ENCODE data around the gene CHAF1B. TPM values are rescaled to one million over a fixed set of nuclear protein-coding genes. Genes with fewer than 3 reads are reported as not detected.

CHAF1B gene
- total and polyA plus RNA-seq, 3 experiments from 2014 or later, result 2.4 to 30.8 (median 30.6) TPM

DNA sequence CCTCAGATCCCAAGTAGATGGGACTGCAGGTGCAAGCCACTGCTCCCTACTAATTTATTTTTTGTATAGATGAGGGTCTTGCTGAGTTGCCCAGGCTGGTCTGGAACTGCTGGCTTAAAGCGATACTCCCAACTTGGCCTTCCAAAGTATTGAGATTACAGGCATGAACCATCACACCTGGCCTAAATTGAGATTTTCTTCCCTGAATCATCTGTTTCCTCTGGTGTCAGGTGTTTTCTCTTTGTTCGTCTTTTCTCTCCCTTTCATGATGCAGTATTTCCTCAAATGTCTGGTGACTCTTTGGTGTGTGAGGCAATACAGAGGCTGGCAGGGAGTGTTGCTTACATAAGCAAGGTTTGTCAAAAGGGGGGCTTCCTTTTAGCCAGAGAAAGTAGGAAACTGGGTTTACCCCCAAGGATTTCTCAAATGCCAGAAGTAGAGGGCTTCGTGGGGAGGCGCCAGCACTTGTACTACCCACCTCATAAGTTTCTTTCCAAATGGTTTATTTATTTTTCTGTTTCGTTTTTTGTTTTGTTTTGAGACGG lies 67.2 kb downstream of the CHAF1B start:
- no peaks in the 10 kb centered on the region for H3K9me3 ChIP-seq (ENCODE audit: low read length)
- H3K9me3 Mint-ChIP-seq, result no peaks in the 10 kb centered on the region
- ChIA-PET POLR2A (no interaction called here), CTCF (no interaction called here)
- H3K27me3 ChIP-seq (ENCODE audit: insufficient read depth, low read length, poor library complexity, severe bottlenecking), result peaks cover 5% of the 10 kb centered on the region
- H3K36me3 ChIP-seq (ENCODE audit: insufficient read depth, low read length), result no peaks in the 10 kb centered on the region
- peaks cover 11 to 25% of the 10 kb centered on the region in 2 donors for H3K27me3 Mint-ChIP-seq
- H3K4me3 ChIP-seq (ENCODE audit: low read length), result no peak overlapping the region
- no peak overlapping the region for H3K27ac ChIP-seq (ENCODE audit: low read depth, low read length)
- no peak overlapping the region for H3K27ac Mint-ChIP-seq
- H3K4me1 Mint-ChIP-seq, result no peaks in the 10 kb centered on the region
- H3K36me3 Mint-ChIP-seq, result no peaks in the 10 kb centered on the region
- H3K4me3 Mint-ChIP-seq, result no peak overlapping the region
- DNase-seq, result no peak
- no peaks in the 10 kb centered on the region for H3K4me1 ChIP-seq (ENCODE audit: insufficient read depth, low read length)

DNA sequence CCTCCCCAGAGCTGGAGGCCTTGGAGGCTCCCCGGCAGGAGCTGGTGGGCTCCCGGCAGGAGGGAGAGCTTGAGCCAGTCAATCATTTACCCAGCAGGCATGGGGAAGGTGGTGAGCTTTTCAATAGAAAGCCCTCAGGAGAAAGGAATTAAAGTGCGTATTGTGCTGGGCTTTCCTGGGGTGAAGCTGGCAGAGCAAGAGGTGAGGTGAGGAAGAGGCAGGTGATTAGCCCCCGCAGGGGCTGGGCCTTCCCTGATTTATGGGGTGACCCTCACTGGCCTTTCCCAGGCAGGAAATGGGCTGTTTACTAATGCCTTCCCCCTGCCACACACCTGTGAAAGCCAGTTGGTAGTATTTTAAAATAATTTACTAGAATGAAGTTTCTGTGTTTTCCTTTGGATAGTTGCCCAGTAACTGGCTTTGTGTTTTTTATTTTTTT lies 68.9 kb downstream of the CHAF1B start:
- ChIA-PET CTCF (no interaction called here), POLR2A (no interaction called here)
- no peak for DNase-seq
- H3K27ac Mint-ChIP-seq, result no peak overlapping the region
- H3K36me3 ChIP-seq (ENCODE audit: insufficient read depth, low read length), result no peaks in the 10 kb centered on the region
- H3K27me3 Mint-ChIP-seq, result peaks cover 9 to 21% of the 10 kb centered on the region in 2 donors
- no peaks in the 10 kb centered on the region for H3K4me1 Mint-ChIP-seq
- no peaks in the 10 kb centered on the region for H3K4me1 ChIP-seq (ENCODE audit: insufficient read depth, low read length)
- no peak overlapping the region for H3K4me3 ChIP-seq (ENCODE audit: low read length)
- H3K27ac ChIP-seq (ENCODE audit: low read depth, low read length), result no peak overlapping the region
- no peaks in the 10 kb centered on the region for H3K36me3 Mint-ChIP-seq
- H3K9me3 ChIP-seq (ENCODE audit: low read length), result no peaks in the 10 kb centered on the region
- H3K27me3 ChIP-seq (ENCODE audit: insufficient read depth, low read length, poor library complexity, severe bottlenecking), result peaks cover 5% of the 10 kb centered on the region
- H3K9me3 Mint-ChIP-seq, result no peaks in the 10 kb centered on the region
- no peak overlapping the region for H3K4me3 Mint-ChIP-seq

- no peak overlapping the region for H3K4me3 Mint-ChIP-seq
- H3K9me3 Mint-ChIP-seq, result no peaks in the 10 kb centered on the region
- no peaks in the 10 kb centered on the region for H3K36me3 Mint-ChIP-seq
Measured at GRCh38 chr21:36454706-36455105, 69.5 kb downstream of the CHAF1B start.

GRCh38 chr21:36456729-36457414 lies 71.7 kb downstream of the CHAF1B start:
- peaks cover 11 to 24% of the 10 kb centered on the region in 2 donors for H3K27me3 Mint-ChIP-seq
- H3K9me3 Mint-ChIP-seq, result no peaks in the 10 kb centered on the region
- no peak overlapping the region for H3K4me3 Mint-ChIP-seq
- no peaks in the 10 kb centered on the region for H3K36me3 ChIP-seq (ENCODE audit: insufficient read depth, low read length)
- POLR2A ChIA-PET, result interaction anchor here (0.7 kb wide), 1 partner anchor 47 kb away, joined by 3 read pairs; no protein-coding TSS in a partner anchor
- no peak for DNase-seq
- H3K4me1 Mint-ChIP-seq, result no peaks in the 10 kb centered on the region
- CTCF ChIA-PET, result no interaction called here
- no peaks in the 10 kb centered on the region for H3K4me1 ChIP-seq (ENCODE audit: insufficient read depth, low read length)
- peaks cover 5% of the 10 kb centered on the region for H3K27me3 ChIP-seq (ENCODE audit: insufficient read depth, low read length, poor library complexity, severe bottlenecking)
- H3K4me3 ChIP-seq (ENCODE audit: low read length), result no peak overlapping the region
- no peak overlapping the region for H3K27ac ChIP-seq (ENCODE audit: low read depth, low read length)
- H3K9me3 ChIP-seq (ENCODE audit: low read length), result no peaks in the 10 kb centered on the region
- no peaks in the 10 kb centered on the region for H3K36me3 Mint-ChIP-seq
- H3K27ac Mint-ChIP-seq, result no peak overlapping the region

More at GRCh38 chr21:36454706-36455105, 69.5 kb downstream of the CHAF1B start:
- Histone ChIP-seq H3K9me3 (ENCODE audit: low read length) (no peaks in the 10 kb centered on the region), H3K36me3 (ENCODE audit: insufficient read depth, low read length) (no peaks in the 10 kb centered on the region), H3K4me3 (ENCODE audit: low read length) (no peak overlapping the region), H3K4me1 (ENCODE audit: insufficient read depth, low read length) (no peaks in the 10 kb centered on the region), H3K27ac (ENCODE audit: low read depth, low read length) (no peak overlapping the region), H3K27me3 (ENCODE audit: insufficient read depth, low read length, poor library complexity, severe bottlenecking) (peaks cover 5% of the 10 kb centered on the region)
- no peak for DNase-seq
- Mint-ChIP-seq H3K27ac (no peak overlapping the region), H3K4me1 (no peaks in the 10 kb centered on the region), H3K27me3 (peaks cover 9 to 21% of the 10 kb centered on the region in 2 donors)
- CTCF ChIA-PET, result no interaction called here
- POLR2A ChIA-PET, result no interaction called here

- Mint-ChIP-seq H3K27me3 (peaks cover 10 to 24% of the 10 kb centered on the region in 2 donors), H3K27ac (no peak overlapping the region), H3K4me3 (no peak overlapping the region), H3K36me3 (no peaks in the 10 kb centered on the region), H3K4me1 (no peaks in the 10 kb centered on the region), H3K9me3 (no peaks in the 10 kb centered on the region)
- ChIA-PET CTCF (no interaction called here), POLR2A (no interaction called here)
- Histone ChIP-seq H3K9me3 (ENCODE audit: low read length) (no peaks in the 10 kb centered on the region), H3K4me1 (ENCODE audit: insufficient read depth, low read length) (no peaks in the 10 kb centered on the region), H3K4me3 (ENCODE audit: low read length) (no peak overlapping the region), H3K36me3 (ENCODE audit: insufficient read depth, low read length) (no peaks in the 10 kb centered on the region), H3K27me3 (ENCODE audit: insufficient read depth, low read length, poor library complexity, severe bottlenecking) (peaks cover 5% of the 10 kb centered on the region), H3K27ac (ENCODE audit: low read depth, low read length) (no peak overlapping the region)
- no peak for DNase-seq
Measured at GRCh38 chr21:36459098-36459497, 73.9 kb downstream of the CHAF1B start.

- Histone ChIP-seq H3K36me3 (ENCODE audit: insufficient read depth, low read length) (no peaks in the 10 kb centered on the region), H3K27me3 (ENCODE audit: insufficient read depth, low read length, poor library complexity, severe bottlenecking) (peaks cover 5% of the 10 kb centered on the region), H3K4me3 (ENCODE audit: low read length) (no peak overlapping the region), H3K27ac (ENCODE audit: low read depth, low read length) (no peak overlapping the region), H3K9me3 (ENCODE audit: low read length) (no peaks in the 10 kb centered on the region), H3K4me1 (ENCODE audit: insufficient read depth, low read length) (no peaks in the 10 kb centered on the region)
- no peaks in the 10 kb centered on the region for H3K9me3 Mint-ChIP-seq
- H3K36me3 Mint-ChIP-seq, result no peaks in the 10 kb centered on the region
- no peak for DNase-seq
- peaks cover 14 to 35% of the 10 kb centered on the region in 2 donors for H3K27me3 Mint-ChIP-seq
- no peaks in the 10 kb centered on the region for H3K4me1 Mint-ChIP-seq
- H3K27ac Mint-ChIP-seq, result no peak overlapping the region
- ChIA-PET CTCF (no interaction called here), POLR2A (no interaction called here)
- H3K4me3 Mint-ChIP-seq, result no peak overlapping the region
Measured at GRCh38 chr21:36460866-36461265, 75.7 kb downstream of the CHAF1B start.

GRCh38 chr21:36461277-36461917 lies 76.2 kb downstream of the CHAF1B start:
- Mint-ChIP-seq H3K4me1 (no peaks in the 10 kb centered on the region), H3K4me3 (no peak overlapping the region), H3K36me3 (no peaks in the 10 kb centered on the region), H3K27me3 (peaks cover 14 to 31% of the 10 kb centered on the region in 2 donors), H3K9me3 (no peaks in the 10 kb centered on the region), H3K27ac (no peak overlapping the region)
- CTCF ChIA-PET, result no interaction called here
- Histone ChIP-seq H3K4me3 (ENCODE audit: low read length) (no peak overlapping the region), H3K27me3 (ENCODE audit: insufficient read depth, low read length, poor library complexity, severe bottlenecking) (peaks cover 5% of the 10 kb centered on the region), H3K27ac (ENCODE audit: low read depth, low read length) (no peak overlapping the region), H3K36me3 (ENCODE audit: insufficient read depth, low read length) (no peaks in the 10 kb centered on the region), H3K9me3 (ENCODE audit: low read length) (no peaks in the 10 kb centered on the region), H3K4me1 (ENCODE audit: insufficient read depth, low read length) (no peaks in the 10 kb centered on the region)
- DNase-seq, result no peak
- POLR2A ChIA-PET, result no interaction called here

DNA sequence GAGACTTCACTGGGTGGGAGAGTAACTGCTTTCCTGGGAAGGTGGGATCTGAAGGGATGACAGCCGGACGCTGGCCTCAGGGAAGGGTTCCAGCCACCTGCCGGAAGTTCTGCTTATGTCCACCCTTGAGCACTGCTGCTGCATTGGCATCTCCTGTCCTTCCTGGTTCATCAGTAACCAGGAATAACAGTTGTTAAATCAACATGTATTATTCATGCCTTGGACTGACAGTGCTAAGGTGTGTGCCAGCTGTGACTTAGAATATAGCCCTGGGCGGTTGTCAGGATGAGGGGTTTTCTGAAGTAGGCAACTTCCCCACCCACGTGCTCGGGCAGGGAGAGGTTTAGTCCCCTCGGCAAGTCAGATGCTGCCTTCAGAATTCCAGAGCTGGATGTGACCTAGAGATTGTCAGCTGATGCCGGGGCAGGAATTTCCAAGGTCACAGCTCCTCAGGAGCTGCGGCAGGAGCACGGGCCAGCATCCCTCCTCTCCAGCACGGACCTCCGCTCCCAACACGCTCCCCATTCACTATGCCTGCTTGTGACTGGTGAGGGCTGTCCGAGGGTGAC lies 76.8 kb downstream of the CHAF1B start:
- H3K27ac Mint-ChIP-seq, result no peak overlapping the region
- no peak overlapping the region for H3K27ac ChIP-seq (ENCODE audit: low read depth, low read length)
- H3K4me1 Mint-ChIP-seq, result no peaks in the 10 kb centered on the region
- peaks cover 1% of the 10 kb centered on the region for H3K27me3 ChIP-seq (ENCODE audit: insufficient read depth, low read length, poor library complexity, severe bottlenecking)
- no peak overlapping the region for H3K4me3 Mint-ChIP-seq
- CTCF ChIA-PET, result no interaction called here
- H3K4me3 ChIP-seq (ENCODE audit: low read length), result no peak overlapping the region
- H3K4me1 ChIP-seq (ENCODE audit: insufficient read depth, low read length), result no peaks in the 10 kb centered on the region
- DNase-seq, result no peak
- no peaks in the 10 kb centered on the region for H3K36me3 ChIP-seq (ENCODE audit: insufficient read depth, low read length)
- peaks cover 14 to 26% of the 10 kb centered on the region in 2 donors for H3K27me3 Mint-ChIP-seq
- no peaks in the 10 kb centered on the region for H3K9me3 Mint-ChIP-seq
- POLR2A ChIA-PET, result no interaction called here
- no peaks in the 10 kb centered on the region for H3K36me3 Mint-ChIP-seq
- no peaks in the 10 kb centered on the region for H3K9me3 ChIP-seq (ENCODE audit: low read length)

Measured in CD8-positive, alpha-beta memory T cell (primary cell).